HG03064 (cell line): Measurements from ENCODE around the gene VGLL3.
"Not testable (repeated sequence)": the region's sequence is repeated elsewhere in the genome, so short reads cannot be mapped to it uniquely, and the experiment has no call there.

Source experiments
- ATAC-seq: cut with Tn5 transposase; IDR thresholded peaks from one replicate; pipeline ENCODE4 v1.9.1; 2021; ENCODE audit warnings: low read depth; ENCODE audit not compliant: unreplicated experiment

The VGLL3 gene

GRCh38 chr3:86990012-86990733, 776 bp downstream of the VGLL3 start:
- no peak for ATAC-seq

GRCh38 chr3:86989611-86990010, 1.3 kb downstream of the VGLL3 start:
- no peak for ATAC-seq

GRCh38 chr3:86989006-86989405, 1.9 kb downstream of the VGLL3 start:
- no peak for ATAC-seq

GRCh38 chr3:86988235-86988634, 2.7 kb downstream of the VGLL3 start:
- ATAC-seq, result no peak

GRCh38 chr3:86987421-86987715, 3.6 kb downstream of the VGLL3 start:
- no peak for ATAC-seq

GRCh38 chr3:86986671-86987420, 4.1 kb downstream of the VGLL3 start:
- no peak for ATAC-seq

GRCh38 chr3:86985181-86985826, 5.6 kb downstream of the VGLL3 start:
- no peak for ATAC-seq

- ATAC-seq, result no peak
Observed at GRCh38 chr3:86984271-86984670, 6.7 kb downstream of the VGLL3 start.

GRCh38 chr3:86982883-86983282, 8.1 kb downstream of the VGLL3 start:
- ATAC-seq, result no peak

GRCh38 chr3:86978111-86978551, 12.8 kb downstream of the VGLL3 start:
- ATAC-seq, result no peak

- ATAC-seq, result no peak
Observed at GRCh38 chr3:86976219-86976618, 14.7 kb downstream of the VGLL3 start.

GRCh38 chr3:86974177-86974576, 16.8 kb downstream of the VGLL3 start:
- not testable (repeated sequence) for ATAC-seq

GRCh38 chr3:86973440-86973839, 17.5 kb downstream of the VGLL3 start:
- ATAC-seq, result no peak

GRCh38 chr3:86969500-86970189, 21.3 kb downstream of the VGLL3 start:
- no peak for ATAC-seq

- no peak for ATAC-seq
Observed at GRCh38 chr3:86968244-86968932, 22.6 kb downstream of the VGLL3 start.

- ATAC-seq, result no peak
Observed at GRCh38 chr3:86967062-86967461, 23.9 kb downstream of the VGLL3 start.

GRCh38 chr3:86965166-86965565, 25.8 kb downstream of the VGLL3 start:
- no peak for ATAC-seq

- no peak for ATAC-seq
Observed at GRCh38 chr3:86963611-86964010, 27.3 kb downstream of the VGLL3 start.

- no peak for ATAC-seq
Observed at GRCh38 chr3:86961297-86961696, 29.7 kb downstream of the VGLL3 start.

- no peak for ATAC-seq
Observed at GRCh38 chr3:86960550-86960949, 30.4 kb downstream of the VGLL3 start.

- ATAC-seq, result no peak
Observed at GRCh38 chr3:86958534-86958933, 32.4 kb downstream of the VGLL3 start.
